ENCODE data around the gene C5orf15.

GRCh38 chr5:133980652-133981051, 12.2 kb upstream of the C5orf15 start:
- TF ChIP-seq CTCF (IDR thresholded peaks at IDR 0.05) = no peak
- TF ChIP-seq ZFX (IDR thresholded peaks at IDR 0.05; ENCODE audit: borderline replicate concordance) = no peak

All from 22Rv1 (cell line).